ENCODE results near the gene C19orf33.

The C19orf33 gene

DNA sequence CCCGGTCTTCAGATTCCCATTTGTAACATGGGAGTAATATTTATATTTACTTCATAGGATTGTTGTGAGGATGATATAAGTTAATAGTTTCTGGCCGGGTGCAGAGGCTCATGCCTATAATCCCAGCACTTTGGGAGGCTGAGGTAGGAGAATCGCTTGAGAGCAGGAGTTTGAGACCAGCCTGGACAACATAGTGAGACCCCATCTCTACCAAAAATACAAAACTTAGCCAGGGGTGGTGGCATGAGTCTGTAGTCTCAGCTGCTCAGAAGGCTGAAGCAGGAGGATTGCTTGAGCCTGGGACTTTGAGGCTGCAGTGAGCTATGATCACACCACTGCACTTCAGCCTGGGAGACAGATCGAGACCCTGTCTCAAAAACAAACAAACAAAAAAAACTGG, 42.8 kb downstream of the C19orf33 start:
- DNase-seq, result no peak

DNA sequence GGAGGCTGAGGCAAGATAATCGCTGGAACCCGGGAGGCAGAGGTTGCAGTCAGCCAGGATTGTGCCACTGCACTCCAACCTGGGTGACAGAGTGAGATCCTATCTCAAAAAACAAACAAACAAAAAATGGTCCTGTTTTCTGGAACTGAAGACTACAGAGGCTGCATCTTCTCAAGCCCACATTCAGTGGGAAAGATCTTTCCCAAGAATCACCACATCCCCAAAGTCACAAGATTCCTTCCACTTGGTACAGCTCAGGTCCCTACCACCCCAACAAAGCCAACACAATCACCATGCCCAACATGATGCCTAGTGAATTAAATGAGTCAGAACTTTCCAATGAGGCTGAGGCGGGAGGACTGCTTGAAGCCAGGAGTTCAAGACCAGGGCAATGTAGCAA, 46.8 kb downstream of the C19orf33 start:
- no peak for DNase-seq

DNA sequence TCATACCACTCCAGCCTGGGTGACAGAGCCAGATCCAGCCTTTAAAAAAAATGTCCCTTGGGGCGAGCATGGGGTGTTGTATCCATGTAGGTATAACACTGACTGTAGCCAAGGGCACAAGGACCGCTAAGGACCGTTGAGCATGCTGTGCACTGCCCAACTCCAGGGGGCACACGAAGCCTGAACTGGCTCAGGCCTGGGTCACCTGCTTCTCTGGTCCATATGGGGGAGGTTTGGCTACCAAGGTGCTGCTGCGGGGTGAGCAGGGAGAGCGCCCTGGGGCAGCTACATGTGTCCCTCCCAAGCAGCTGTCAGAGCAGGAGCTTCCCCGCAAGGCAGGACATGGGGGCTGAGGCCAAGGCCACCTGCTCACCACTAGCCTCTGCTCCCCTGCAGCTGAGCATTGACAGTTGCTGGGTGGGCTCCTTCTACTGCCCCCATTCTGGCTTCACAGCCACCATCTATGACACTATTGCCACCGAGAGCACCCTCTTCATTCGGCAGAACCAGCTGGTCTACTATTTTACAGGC, 47.9 kb downstream of the C19orf33 start:
- no peak for DNase-seq

DNA sequence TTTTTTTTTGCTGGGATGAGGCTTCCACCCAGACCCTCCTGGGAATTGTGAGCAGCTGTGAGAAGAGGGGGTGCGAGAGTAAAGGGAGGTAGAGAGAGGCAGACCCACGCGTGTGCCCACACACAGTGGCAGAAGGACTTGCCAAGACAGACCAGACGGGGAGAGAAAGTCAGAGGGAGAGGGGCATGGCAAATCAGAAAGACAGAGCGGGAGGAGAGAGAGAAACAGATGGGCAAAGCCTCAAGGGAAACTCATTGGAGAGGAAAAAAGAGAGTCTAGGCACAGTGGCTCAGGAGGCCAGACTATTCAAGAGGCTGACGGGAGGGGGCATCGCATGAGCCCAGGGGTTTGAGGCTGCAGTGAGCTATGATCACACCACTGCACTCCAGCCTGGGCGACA, 48.6 kb downstream of the C19orf33 start:
- no peak for DNase-seq
